Stromal cell of bone marrow (primary cell): ENCODE measurements around the gene SLC49A3.
"Not testable (repeated sequence)": the region's sequence is repeated elsewhere in the genome, so short reads cannot be mapped to it uniquely, and the experiment has no call there.

Experiments
- DNase-seq: peaks from one replicate; pipeline ENCODE4 v3.0.0-alpha.2; 2012; ENCODE audit warnings: low read depth

Gene SLC49A3

DNA sequence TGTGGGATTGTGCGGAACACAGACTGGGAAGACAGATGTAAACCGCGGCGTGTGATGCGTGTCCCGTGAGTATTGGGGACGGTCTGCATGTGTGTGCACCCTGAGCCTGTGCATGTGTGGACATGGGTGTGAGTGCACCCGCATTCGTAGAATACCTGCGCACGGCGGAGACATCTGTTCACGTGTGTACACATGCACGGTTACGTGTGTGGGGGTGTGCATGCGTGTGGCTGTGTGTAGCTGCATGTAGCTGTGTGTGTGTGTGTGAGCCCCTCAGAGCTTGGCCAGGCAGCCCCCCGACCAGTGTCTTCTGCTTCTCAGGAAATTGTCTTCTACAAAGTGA is 34.5 kb downstream of the SLC49A3 start:
- DNase-seq, result no peak

- DNase-seq, result no peak
Observed at GRCh38 chr4:653831-654502, 35.0 kb downstream of the SLC49A3 start.

DNA sequence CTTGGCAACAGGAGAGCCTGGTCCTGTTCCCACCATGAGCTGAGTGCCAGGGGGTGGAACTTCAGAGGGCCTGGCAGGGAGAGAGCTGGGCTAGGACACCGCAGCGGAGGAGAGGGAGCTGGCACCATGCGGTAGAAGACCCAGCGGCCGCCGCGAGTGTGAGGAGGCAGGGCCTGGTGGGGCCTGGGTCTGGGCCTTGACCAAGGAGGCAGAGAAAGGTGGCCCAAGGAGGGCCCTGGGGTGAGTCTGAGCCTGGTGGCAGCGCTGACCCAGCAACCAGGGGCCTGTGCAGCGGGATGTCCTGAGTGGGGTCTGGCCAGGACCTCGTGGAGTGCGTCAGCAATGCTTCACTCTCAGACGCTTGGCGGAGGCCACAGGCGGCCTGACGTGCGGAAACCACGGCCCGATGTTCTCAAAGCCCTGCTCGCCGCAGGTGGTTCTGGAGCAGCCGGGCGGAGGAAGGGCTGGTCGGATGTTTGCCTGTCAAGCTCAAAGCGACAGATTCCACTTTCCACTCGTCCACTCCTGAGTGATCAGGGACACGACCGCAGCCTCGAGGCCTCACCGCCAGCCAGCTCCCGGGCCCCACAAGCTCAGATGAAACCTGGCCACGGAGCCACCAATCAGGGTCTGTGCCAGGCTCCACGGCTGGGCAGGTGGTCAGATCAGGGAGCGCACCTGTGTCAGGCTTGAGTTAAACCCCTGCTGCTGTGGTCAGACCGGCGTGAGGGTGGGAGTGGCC is 35.7 kb downstream of the SLC49A3 start:
- no peak for DNase-seq

- DNase-seq, result no peak
Observed at GRCh38 chr4:651884-652642, 36.9 kb downstream of the SLC49A3 start.

GRCh38 chr4:650951-651883 is 37.7 kb downstream of the SLC49A3 start:
- no peak for DNase-seq

- no peak for DNase-seq
Observed at GRCh38 chr4:650461-650860, 38.5 kb downstream of the SLC49A3 start.

DNA sequence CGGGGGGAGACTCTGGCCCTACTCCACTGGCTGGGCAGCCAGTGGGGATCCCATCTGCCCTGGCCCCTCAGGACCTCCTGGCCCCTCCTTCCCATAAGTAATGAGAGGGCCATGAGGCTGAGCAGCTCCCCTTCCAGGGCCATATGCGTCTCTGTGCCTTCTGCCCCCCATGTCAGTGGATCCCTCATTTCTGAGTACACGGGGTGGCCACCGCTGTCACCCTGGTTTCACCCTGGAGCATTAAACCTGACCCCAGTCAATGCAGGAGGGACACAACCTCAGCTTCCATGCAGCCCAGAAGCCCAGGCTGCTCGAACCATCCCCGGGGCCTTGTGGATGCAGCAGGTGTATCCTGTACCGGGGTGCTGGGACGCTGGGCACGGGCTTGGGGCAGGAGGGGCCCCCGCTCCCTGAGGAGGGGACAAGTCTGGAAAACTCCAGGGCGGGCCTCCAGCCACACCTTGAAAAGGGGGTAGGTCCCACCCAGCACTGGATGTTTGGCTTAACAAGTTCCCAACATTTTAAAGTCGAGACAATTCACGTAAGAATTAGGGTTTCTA is 39.1 kb downstream of the SLC49A3 start:
- no peak for DNase-seq

DNA sequence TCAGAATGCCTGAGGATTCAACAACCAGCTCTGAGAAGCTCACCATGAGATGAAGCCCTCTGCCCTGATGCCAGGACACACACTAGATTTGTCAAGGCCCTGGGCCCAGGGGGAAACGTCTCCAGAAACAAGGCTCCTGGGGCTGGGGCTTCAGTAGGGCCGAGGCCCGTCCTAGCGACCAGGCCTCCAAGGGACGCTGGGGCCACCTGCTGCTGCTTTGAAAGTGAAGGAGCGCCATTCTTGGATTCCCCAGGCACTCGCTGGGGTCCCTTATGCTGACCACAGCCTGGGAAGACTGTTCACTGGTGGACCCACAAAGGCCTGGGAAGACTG is 39.7 kb downstream of the SLC49A3 start:
- DNase-seq, result no peak

DNA sequence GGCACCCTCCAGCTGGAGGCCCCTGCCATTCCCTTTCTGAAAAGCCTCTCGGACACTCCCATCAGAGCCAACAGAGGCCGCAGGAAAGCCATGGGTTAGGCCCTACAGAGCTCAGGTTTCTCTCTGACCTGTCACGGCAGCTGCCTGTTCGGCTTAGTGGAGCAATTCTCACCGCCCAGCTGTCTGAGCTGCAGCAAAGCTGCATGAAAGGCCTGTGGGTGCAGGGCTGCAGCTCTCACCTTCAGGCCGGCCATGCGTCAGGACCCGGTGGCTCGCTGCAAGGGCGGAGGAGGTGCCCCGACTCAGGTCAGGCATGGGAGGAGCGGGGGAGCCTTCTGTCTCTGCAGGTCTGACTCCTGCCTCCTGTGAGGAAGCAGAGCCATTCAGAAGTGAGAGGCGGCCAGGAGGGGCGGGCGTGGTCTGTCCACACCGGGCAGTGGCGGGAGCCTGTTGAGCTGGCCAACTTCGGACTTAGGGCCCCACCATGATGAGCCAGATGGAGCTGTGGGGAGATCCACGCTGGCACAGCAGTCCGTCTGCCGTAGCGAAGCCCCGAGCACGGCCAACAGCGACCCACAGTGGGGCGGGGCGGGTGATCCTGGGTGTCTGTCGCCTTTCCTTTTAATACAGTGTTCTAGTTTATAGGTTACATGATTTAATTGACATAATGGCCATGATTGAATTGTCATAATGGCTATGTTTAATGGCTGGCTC is 40.2 kb downstream of the SLC49A3 start:
- no peak for DNase-seq

GRCh38 chr4:647481-647880 is 41.5 kb downstream of the SLC49A3 start:
- no peak for DNase-seq

GRCh38 chr4:646460-646859 is 42.5 kb downstream of the SLC49A3 start:
- DNase-seq, result no peak

DNA sequence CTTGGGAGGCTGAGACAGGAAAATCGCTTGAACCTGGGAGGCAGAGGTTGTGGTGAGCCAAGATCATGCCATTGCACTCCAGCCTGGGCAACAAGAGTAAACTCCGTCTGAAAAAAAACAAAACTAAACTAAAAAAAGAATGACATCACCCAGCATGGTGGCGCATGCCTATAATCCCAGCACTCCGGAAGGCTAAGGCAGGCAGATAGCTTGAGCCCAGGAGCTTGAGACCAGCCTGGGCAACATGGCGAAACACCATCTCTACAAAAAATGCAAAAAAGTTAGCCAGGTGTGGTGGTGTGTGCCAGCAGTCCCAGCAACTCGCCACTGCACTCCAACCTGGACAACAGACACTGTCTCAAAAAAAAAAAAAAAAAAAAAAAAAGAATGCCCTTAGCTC is 46.6 kb downstream of the SLC49A3 start:
- DNase-seq, result not testable (repeated sequence)

DNA sequence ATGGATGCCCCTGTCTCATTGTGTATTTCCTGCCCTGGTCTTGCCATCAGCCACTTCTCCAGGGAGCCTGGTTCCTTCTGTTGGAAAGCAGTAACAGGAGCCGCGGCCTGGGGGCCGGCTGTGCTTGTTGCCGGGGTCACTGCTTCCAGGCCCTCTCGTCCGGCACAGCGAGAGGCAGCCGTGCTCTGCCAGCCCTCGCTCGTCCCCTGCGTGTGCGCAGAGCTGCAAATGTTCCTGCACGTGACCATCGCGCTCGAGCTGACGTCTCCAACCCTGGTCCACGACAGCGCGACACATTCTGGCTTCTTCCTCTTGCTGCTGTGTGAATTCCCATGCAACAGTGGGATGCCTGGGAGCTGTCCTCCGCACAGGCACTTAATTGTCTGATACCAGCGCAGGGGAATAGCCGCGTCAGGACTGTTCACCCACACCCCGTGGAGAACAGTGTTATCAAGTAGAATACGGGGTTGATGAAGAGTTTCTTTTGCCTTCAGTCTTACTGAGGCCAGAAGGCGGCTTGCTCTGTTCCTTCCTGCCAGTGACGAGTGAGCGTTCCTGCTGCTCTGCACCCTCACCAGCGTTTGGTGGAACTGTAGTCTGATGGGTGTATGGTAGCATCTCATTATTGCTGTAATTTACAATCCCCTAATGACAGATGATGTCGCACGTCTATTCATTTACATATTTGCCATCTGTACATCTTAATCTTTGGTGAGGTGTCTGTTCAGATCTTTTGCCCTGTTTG is 51.2 kb downstream of the SLC49A3 start:
- DNase-seq, result no peak

DNA sequence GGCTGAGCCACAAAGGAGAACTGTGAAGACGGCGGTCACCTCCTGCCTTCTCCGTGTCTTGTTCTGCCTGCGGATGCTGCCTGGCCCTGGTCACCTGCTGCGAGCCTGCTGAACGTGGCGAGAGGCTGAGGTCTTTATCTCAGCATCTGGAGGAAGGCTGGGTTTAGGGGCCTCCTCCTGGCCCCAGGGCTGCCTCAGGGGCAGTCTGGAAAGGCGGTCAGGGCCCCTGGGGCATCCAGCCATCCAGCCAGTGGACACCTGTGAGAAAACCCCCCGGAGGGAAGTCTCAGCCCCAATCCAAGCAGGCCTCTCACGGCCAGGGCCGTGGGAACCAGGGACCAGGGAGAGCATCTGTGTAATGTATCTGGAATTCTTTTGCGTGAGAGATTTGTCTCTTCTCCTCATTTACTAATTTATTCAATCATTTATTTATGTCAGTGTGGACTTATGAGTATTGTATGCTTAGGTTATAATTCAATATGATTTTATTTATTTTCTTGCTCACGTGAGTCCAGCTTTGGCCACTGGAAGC is 52.3 kb downstream of the SLC49A3 start:
- DNase-seq, result no peak

- DNase-seq, result no peak
Observed at GRCh38 chr4:635851-636627, 52.9 kb downstream of the SLC49A3 start.

DNA sequence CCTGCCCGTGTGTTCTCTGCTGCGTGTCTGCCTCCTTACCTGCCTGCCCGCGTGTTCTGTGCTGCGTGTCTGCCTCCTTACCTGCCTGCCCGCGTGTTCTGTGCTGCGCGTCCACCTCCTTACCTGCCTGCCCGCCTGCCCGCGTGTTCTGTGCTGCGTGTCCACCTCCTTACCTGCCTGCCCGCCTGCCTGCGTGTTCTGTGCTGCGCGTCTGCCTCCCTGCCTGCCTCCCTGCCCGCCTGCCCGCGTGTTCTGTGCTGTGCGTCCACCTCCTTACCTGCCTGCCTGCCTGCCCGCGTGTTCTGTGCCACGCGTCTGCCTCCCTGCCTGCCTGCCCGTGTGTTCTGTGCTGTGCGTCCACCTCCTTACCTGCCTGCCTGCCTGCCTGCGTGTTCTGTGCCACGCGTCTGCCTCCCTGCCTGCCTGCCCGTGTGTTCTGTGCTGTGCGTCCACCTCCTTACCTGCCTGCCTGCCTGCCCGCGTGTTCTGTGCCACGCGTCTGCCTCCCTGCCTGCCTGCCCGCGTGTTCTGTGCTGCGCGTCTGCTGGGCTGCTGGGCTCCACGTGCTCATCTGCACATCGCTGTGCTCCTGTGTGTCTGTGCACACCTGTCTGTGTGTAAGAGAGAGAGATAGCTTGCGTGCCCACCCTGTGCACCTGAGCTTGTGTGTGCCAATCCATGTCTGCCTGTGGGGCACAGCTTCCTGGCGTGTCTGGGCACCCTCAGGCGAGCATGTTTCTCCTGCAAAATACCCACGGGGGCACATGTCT is 53.7 kb downstream of the SLC49A3 start:
- DNase-seq, result not testable (repeated sequence)

- no peak for DNase-seq
Observed at GRCh38 chr4:634599-634985, 54.4 kb downstream of the SLC49A3 start.

- no peak for DNase-seq
Observed at GRCh38 chr4:633976-634598, 54.9 kb downstream of the SLC49A3 start.
